OCI-LY1 (cell line): ENCODE measurements around the gene UQCRC2.

Experiments used
- EZH2 ChIP-seq: fragments of 200-600 bp; sonication (generic), shearing (Covaris generic); IDR thresholded peaks from 2 replicates; pipeline ENCODE4 v1.8.0; 2017; ENCODE audit warnings: borderline replicate concordance, mixed run types, mild to moderate bottlenecking, antibody characterized with exemption, low read length, moderate library complexity, mixed read lengths
- TF ChIP-seq, protein P1 (sequence below): fragments of 200-600 bp; sonication (generic), shearing (Covaris generic); IDR thresholded peaks from 2 replicates; pipeline ENCODE4 v1.5.1; 2017; ENCODE audit warnings: mild to moderate bottlenecking, antibody characterized with exemption, low read length, moderate library complexity, mixed read lengths

DNA sequence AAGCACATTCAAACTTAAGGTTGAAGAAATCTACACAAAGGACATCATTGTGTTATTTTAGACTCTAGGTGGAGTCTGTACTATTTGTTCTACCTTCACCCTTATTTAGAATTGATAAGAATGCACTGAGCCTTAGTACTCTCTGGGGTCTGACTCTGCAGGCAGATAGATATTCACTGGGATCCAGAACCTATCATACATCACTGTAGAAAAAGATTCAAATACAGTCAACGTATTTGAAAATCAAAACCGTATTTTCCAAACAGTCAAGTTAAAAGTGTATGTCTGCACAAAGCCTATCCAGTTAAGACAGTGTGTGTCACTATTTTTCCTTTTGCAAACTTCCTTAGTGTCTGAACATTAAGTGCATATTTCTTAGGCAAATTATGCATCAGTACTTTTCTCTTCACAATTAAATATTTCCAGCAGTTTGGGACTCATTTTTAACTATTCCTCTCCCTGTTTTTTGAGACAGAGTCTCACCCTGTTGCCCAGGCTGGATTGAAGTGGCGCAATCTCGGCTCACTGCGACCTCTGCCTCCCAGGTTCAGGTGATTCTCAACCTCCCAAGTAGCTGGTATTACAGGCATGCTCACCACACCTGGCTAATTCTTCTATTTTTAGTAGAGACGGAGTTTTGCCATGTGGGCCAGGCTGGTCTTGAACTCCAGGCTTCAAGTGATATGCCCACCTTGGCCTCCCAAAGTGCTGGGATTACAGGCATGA lies 77.1 kb downstream of the UQCRC2 start:
- TF ChIP-seq, protein P1, sequence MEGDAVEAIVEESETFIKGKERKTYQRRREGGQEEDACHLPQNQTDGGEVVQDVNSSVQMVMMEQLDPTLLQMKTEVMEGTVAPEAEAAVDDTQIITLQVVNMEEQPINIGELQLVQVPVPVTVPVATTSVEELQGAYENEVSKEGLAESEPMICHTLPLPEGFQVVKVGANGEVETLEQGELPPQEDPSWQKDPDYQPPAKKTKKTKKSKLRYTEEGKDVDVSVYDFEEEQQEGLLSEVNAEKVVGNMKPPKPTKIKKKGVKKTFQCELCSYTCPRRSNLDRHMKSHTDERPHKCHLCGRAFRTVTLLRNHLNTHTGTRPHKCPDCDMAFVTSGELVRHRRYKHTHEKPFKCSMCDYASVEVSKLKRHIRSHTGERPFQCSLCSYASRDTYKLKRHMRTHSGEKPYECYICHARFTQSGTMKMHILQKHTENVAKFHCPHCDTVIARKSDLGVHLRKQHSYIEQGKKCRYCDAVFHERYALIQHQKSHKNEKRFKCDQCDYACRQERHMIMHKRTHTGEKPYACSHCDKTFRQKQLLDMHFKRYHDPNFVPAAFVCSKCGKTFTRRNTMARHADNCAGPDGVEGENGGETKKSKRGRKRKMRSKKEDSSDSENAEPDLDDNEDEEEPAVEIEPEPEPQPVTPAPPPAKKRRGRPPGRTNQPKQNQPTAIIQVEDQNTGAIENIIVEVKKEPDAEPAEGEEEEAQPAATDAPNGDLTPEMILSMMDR, result no peak
- no peak for TF ChIP-seq EZH2
